HG03442 (cell line): Measurements from ENCODE around the gene NDUFB2.
"Not testable (repeated sequence)": the region's sequence is repeated elsewhere in the genome, so short reads cannot be mapped to it uniquely, and the experiment has no call there.

Experiments
- ATAC-seq: cut with Tn5 transposase; IDR thresholded peaks from one replicate; pipeline ENCODE4 v1.9.1; 2021; ENCODE audit warnings: mild to moderate bottlenecking, moderate library complexity; ENCODE audit not compliant: unreplicated experiment

Gene NDUFB2

GRCh38 chr7:140732416-140732815 lies 35.9 kb downstream of the NDUFB2 start:
- no peak for ATAC-seq

GRCh38 chr7:140734096-140734495 lies 37.6 kb downstream of the NDUFB2 start:
- ATAC-seq = no peak

- no peak for ATAC-seq
Measured at GRCh38 chr7:140734729-140735128, 38.2 kb downstream of the NDUFB2 start.

- ATAC-seq = no peak
Measured at GRCh38 chr7:140738280-140738679, 41.8 kb downstream of the NDUFB2 start.

- ATAC-seq = not testable (repeated sequence)
Measured at GRCh38 chr7:140743255-140743654, 46.7 kb downstream of the NDUFB2 start.

GRCh38 chr7:140744005-140744404 lies 47.5 kb downstream of the NDUFB2 start:
- no peak for ATAC-seq

- no peak for ATAC-seq
Measured at GRCh38 chr7:140745266-140746058, 49.0 kb downstream of the NDUFB2 start.

GRCh38 chr7:140746751-140747150 lies 50.2 kb downstream of the NDUFB2 start:
- ATAC-seq = no peak

- ATAC-seq = no peak
Measured at GRCh38 chr7:140752533-140752932, 56.0 kb downstream of the NDUFB2 start.

GRCh38 chr7:140754506-140754905 lies 58.0 kb downstream of the NDUFB2 start:
- ATAC-seq = no peak
